A172 (cell line): ENCODE data around the gene IRF6. TPM values are rescaled to one million over a fixed set of nuclear protein-coding genes. Genes with fewer than 3 reads are reported as not detected.
"Not testable (repeated sequence)": the region's sequence is repeated elsewhere in the genome, so short reads cannot be mapped to it uniquely, and the experiment has no call there.

Experiments used
- DNase-seq: peaks from one replicate; pipeline ENCODE4 v3.0.0-alpha.2; 2015; ENCODE audit warnings: low spot score
- total RNA-seq: library from RNA; depleted of rRNA; stranded (reverse); fragments of >200 nt; shearing (Covaris generic); gene quantifications from 2 replicates; pipeline ENCODE4 v1.2.3, GENCODE V29; 2014

The IRF6 gene
- total RNA-seq, 1 experiment from 2014 or later = not detected

DNA sequence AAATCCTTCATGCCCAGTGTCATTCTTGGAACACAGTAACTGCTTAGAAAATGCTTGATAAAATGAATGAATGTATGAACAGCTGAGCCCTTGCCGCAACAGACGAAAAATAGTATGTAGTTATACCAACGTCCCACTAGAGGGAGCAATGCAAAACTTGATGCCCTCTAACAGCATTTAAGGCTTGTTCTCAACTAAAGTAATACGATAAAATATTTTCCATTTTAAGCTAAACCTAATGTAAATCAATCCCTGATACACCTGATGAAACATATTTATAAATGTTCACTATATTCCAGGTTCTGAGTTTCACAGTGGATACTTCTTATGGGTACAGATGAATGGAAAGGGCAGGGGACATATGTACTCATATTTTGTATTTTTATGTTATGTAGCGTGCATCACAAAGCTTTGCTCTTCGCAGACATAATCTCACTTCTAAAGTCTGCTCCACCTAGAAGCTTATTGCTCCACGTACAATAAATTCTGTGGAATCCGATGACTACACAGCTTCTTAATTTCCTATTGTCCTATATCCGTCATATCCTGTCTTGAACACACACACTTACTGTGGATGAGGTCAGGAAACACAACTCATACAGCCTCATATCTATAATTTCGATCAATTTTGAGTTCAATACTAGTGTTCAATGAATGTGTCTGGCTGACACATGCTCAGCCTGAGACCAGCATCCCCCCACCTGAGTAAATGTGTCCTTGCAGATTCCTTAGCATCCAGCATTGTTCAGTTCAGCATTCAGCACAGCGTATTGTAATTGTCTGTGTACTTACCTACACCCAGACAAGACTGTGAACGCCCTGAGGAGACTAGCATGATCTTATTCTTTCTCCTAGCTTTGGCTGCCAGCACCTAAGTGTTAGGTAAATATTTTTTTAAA lies 17.4 kb upstream of the IRF6 start:
- peak; percentile 73 for DNase-seq

DNA sequence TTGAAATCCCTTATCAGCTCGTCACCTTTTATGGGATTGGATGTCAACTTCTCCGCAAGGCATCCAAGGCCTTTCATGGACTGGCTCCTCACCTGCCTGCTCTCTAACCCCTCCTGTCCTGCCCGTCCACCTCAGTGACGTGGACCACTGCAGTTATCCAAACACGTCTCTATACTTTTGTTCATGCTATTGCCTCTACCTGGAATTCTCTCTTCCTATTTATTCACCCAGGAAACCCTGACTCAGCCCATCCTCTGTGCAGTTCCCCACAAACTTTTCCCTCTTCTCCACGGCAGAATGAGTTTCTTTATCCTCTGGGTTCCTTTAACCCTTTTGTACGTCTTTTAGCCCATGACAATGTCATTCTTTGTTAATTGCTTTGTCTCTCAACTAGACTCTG lies 16.8 kb upstream of the IRF6 start:
- DNase-seq = no peak

DNA sequence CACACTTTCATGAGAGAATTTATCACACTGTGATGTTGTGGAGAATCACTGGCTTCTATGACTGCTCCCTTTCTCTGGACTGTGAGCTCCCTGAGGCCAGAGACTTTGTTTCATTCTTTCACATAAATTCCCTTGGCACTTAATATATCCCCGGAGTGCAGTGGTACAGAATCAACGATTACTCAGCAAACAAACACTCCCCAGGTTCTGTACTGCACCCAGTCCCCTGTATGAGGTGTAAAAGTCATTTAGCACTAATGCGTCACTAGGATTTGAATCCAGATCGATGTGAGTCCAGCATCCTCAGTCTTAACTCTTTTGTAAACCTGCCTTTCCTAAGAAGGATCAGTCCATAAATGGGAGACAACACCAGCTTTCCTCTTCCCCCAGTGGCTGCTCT lies 15.0 kb upstream of the IRF6 start:
- no peak for DNase-seq

DNA sequence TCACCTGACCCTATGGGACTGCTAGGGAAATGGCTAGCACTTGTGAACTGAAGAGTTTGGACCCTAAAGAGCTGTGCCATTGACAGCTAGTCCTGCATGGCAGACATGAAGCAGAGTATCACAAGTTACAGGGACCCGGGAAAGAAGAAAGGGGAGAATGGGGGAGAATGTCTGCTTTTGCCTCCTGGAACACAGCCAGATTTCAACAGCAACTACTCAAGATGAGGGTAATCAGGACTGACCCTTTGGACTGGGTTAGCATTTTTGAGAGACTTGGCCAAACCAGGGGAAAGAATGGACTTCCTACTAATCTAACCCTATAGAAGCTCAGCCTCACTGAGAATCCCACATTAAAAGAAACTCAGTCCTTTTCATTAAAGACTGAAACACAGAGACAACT lies 13.1 kb upstream of the IRF6 start:
- DNase-seq = no peak

- DNase-seq = no peak
Measured at GRCh38 chr1:209817691-209818090, 11.7 kb upstream of the IRF6 start.

GRCh38 chr1:209816923-209817322 lies 11.0 kb upstream of the IRF6 start:
- DNase-seq = no peak

- no peak for DNase-seq
Measured at GRCh38 chr1:209815931-209816341, 10.0 kb upstream of the IRF6 start.

DNA sequence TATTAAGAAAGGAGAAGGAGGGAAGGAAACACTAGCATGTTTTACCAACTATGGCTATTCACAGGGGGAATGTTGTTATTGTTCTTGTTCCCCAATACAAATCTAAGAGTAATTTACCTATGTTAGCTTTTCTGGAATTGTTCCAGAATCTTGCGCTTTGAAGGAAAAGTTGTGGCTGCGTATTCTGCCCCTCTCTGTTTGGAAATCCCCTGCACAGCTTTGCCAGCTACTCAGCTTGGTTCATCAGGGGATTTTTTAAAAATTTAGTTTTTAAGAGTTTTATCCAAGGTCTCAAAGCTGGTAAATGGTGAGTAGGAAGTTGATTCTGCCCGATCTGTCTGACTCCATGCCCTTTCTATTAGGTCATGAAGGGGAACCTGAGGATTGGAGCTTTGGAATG lies 9.5 kb upstream of the IRF6 start:
- DNase-seq = no peak

GRCh38 chr1:209813902-209814301 lies 8.0 kb upstream of the IRF6 start:
- DNase-seq = no peak

GRCh38 chr1:209810783-209811182 lies 4.8 kb upstream of the IRF6 start:
- DNase-seq = no peak

DNA sequence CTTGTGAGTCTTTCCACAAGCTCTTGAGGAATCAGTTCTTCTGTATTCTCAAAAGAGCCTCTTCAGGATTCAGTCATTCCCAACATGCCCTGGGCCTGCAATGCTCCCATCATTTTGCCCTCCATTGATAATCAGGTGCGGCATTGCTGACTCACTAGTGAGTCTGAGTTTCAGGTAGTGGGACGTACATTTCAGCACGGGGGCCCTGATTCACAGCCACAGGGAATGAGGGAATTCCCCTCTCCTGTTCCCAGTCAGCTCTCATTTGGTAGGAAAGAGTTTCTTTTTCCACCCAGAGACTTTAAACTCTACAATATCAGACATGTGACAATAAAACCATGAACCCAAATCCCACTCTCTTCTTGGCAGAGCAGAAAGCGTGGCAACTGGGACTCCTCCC lies 3.7 kb upstream of the IRF6 start:
- no peak for DNase-seq

DNA sequence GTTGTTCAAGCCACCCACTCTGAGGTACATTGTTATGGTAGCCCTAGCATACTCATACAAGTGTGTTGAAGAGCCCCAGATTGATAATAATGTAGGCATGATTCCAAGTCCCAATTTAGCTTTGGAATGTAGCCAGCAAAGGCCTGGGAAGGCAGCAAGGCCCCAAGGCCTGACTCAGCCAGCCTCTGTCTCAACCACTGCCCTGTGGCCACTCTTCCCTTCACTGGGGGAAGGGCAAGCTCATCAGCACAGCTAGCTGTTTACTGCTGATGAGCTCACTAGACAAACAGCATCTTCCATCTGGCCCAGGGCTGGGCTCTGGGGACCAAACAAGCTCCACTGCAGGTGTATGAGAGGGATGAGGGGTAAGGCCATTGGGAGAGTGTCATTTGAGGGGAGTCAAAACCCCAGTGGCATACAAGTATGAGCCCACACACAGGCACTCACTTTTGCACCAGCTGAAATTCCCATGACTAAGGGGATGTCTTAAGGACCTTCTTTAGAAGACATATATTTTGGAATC lies 2.2 kb upstream of the IRF6 start:
- peak; percentile 95 for DNase-seq

- DNase-seq = no peak
Measured at GRCh38 chr1:209807509-209807908, 1.6 kb upstream of the IRF6 start.

DNA sequence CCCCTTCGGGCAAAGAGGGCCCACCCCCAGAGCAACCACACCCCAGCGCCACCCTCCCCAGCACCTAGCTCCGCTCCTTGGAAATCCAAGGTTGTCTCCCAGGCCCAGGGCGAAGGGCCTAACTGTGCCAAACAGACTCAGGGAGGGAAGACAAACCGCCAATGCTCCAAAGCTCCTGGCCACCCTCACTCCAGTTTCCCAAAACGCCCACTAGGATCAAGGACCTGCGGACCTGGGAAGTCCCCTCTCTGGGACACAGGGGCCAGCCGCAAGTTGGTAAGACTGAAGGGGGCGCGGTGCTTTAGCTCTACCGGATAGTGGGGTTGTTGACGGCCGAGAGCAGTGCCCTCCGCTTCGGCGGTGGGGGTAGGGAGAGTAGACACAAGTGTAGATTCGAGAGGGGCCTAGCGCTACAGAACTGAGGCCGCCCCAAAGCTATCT lies 581 bp downstream of the IRF6 start:
- DNase-seq = no peak

DNA sequence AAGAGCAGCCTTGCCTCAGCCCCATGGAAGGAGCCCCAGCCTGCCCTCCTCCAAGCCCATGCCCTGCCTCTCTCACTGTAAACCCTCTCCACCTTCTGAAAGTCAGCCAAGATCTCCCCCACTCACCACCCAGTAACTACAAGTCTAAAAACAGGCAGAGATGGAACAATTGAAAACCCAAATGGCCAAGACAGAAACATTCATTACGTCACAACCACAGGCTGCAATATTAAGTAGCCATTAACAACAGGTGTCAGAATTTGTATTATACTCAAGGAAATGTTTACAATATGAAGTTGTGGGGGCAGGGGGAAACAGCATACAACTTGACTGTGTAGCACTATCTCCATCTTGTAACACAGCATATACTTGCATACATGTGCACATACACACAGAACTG lies 2.4 kb downstream of the IRF6 start:
- DNase-seq = no peak

DNA sequence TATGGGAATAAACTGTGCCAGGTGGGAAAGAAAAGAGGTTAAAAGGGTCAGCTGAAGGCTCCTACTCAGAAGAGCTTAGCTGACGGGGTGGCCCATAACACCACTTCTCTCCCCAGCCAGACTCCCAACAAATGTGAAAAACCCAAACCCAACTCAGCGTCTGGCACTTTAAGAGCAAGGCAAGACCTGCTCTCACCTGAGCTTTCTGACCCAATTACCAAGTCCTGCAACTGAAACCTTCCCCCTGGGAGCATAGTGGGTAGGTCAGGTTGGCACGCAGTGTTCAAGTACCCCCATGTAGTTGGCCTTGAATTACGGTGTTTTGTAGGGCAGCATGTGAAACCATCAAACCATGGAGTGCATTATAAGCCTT lies 3.2 kb downstream of the IRF6 start:
- DNase-seq = no peak

GRCh38 chr1:209802117-209802779 lies 3.7 kb downstream of the IRF6 start:
- no peak for DNase-seq

DNA sequence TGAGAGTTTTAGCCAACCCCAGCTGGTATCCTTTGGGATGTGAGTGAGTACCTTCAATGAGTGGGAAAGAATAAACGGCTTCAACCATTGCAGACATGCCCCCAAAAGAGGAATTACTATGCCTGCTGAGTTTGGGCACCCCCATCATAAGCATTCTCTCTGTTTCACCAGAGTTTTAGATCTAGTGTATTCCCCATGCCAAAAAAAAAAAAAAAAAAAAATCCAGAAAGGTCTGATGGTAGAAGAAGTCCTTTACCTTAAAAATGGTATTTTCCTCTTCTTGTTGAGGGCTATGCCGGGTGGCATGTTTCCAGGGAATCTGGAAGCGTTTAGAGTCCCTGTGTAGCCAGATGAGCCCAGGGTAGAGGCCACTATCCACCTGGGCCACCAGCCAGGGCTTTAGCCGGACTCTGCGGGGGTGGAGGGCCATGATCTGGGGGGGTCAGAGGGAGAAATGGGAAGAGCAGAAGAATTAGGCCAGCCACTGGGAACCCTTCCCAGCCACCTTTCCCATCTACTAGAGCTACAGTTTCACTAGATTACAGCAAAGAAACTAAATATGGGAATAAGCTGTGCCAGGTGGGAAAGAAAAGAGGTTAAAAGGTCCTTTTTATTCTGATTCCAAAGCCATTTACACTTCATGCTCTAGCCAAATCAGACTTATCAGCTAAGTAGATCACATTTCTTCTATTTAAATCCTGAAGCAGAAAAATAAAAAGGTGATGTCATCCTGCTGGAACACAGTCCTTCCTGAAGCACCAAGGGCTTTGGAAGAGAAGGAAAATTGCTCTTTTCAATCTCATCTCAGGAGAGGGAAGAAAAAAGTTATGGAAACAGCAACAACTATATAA lies 4.7 kb downstream of the IRF6 start:
- no peak for DNase-seq

DNA sequence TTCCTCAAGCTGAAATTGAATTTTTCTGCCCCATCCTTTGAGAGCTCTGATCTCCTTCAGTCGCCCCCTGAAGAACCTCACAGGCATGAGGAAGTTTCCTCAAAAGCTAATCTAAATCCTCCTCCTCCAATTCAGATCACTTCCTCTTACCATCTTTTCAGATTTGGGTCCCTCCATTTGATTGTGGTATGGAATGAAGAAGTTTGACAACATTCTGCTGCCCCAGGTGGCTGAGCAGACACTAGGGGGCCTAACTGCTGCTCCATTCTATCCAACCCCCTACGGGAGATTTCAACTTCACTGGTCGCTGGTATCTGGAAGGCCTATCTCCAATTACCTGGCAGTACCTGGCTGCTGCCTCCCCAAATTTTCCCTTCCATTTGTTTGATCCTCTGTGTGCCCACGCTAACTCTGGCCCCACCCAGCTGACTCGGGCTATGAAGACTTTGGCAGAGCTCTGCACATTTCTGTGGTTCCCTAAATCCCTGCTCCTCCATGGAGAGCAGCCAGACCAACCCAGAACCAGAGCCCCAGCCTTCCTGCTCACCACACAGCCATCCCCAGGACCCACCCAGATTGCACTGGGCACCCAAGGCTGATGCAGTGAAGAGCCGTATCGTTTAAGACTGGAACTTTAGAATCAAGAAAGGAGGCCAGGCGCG lies 7.8 kb downstream of the IRF6 start:
- no peak for DNase-seq

DNA sequence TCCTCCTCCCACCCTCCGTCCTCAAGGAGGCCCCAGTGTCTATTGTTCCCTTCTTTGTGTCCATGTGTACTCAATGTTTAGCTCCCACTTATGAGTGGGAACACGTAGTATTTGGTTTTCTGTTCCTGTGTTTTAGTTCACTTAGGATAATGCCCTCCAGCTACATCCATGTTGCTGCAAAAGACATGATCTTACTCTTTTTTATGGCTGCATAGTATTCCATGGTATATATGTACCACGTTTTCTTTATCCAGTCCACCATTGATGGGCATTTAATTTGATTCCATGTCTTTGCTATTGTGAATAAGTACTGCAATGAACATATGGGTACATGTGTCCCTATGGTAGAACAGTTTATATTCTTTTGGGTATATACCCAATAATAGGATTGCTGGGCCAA lies 12.2 kb downstream of the IRF6 start:
- not testable (repeated sequence) for DNase-seq

- DNase-seq = no peak
Measured at GRCh38 chr1:209791920-209792319, 14.0 kb downstream of the IRF6 start.
